PC-9 (cell line): Measurements from ENCODE around the gene TTI1. TPM values are rescaled to one million over a fixed set of nuclear protein-coding genes. Genes with fewer than 3 reads are reported as not detected.

Experiments used
- BruUV-seq: library from RNA; stranded (reverse); fragments of 400-500 nt; replicated peaks from 2 replicates; lab custom pipeline; 2021; lab: Mats Ljungman, UMichigan
- CTCF ChIA-PET: fragments of 300-600 bp; sonication (Branson Sonifier 250); formaldehyde crosslinking; loops from one replicate; lab custom pipeline; 2022; ENCODE audit warnings: antibody characterized with exemption; lab: Charles Lee
- POLR2A ChIA-PET: fragments of 300-600 bp; sonication (Branson Sonifier 250); formaldehyde crosslinking; loops from one replicate; lab custom pipeline; 2022; ENCODE audit warnings: antibody characterized with exemption; ENCODE audit not compliant: unreplicated experiment; lab: Charles Lee
- DNase-seq, 2 experiments: peaks; one replicate each; pipeline versions ENCODE4 v3.0.0 to v3.0.0-alpha.2; 2015 to 2022; ENCODE audit warnings: mixed read lengths in 1 of 2
- H2AFZ ChIP-seq: fragments of 200-600 bp; sonication (generic); 2 replicates; pipeline ENCODE4 v1.8.1; 2017; ENCODE audit warnings: antibody characterized with exemption
- H3F3A ChIP-seq: fragments of 200-600 bp; sonication (generic); 2 replicates; pipeline ENCODE4 v1.8.1; 2017; ENCODE audit warnings: antibody characterized with exemption, mild to moderate bottlenecking, low read depth; ENCODE audit not compliant: insufficient read depth
- H3K27ac ChIP-seq: fragments of 200-600 bp; sonication (generic); 2 replicates; pipeline ENCODE4 v1.6.1; 2016; ENCODE audit warnings: mixed run types
- H3K27me3 ChIP-seq: fragments of 200-600 bp; sonication (generic); 2 replicates; pipeline ENCODE4 v1.6.1; 2016; ENCODE audit warnings: low read depth, mixed run types; ENCODE audit not compliant: insufficient read depth
- H3K36me3 ChIP-seq: fragments of 200-600 bp; sonication (generic); 2 replicates; pipeline ENCODE4 v1.6.1; 2016; ENCODE audit warnings: low read depth, mixed run types
- H3K4me1 ChIP-seq: fragments of 200-600 bp; sonication (generic); replicated peaks from 2 replicates; pipeline ENCODE4 v1.6.1; 2016; ENCODE audit warnings: mixed run types; ENCODE audit not compliant: insufficient read depth
- H3K4me2 ChIP-seq: fragments of 200-600 bp; sonication (generic); 2 replicates; pipeline ENCODE4 v1.6.1; 2017; ENCODE audit warnings: mixed run types
- H3K4me3 ChIP-seq: fragments of 200-600 bp; sonication (generic); 2 replicates; pipeline ENCODE4 v1.6.1; 2016; ENCODE audit warnings: mixed run types
- H3K79me2 ChIP-seq: fragments of 200-600 bp; sonication (generic); 2 replicates; pipeline ENCODE4 v1.6.1; 2017; ENCODE audit warnings: low read depth, mixed run types
- H3K9me2 ChIP-seq: fragments of 200-600 bp; sonication (generic); 2 replicates; pipeline ENCODE4 v1.8.1; 2017; ENCODE audit warnings: mild to moderate bottlenecking; ENCODE audit not compliant: insufficient read depth
- H3K9me3 ChIP-seq: fragments of 200-600 bp; sonication (generic); 2 replicates; pipeline ENCODE4 v1.8.1; 2016; ENCODE audit warnings: low read depth; ENCODE audit not compliant: insufficient read depth
- H4K20me1 ChIP-seq: fragments of 200-600 bp; sonication (generic); 2 replicates; pipeline ENCODE4 v1.8.1; 2017; ENCODE audit not compliant: insufficient read depth
- EZH2 ChIP-seq: fragments of 200-600 bp; sonication (generic); IDR thresholded peaks from 2 replicates; pipeline ENCODE4 v1.8.0; 2017; ENCODE audit warnings: antibody characterized with exemption, low read depth
- intact Hi-C: fragments of 100-400 bp; cut with micrococcal nuclease; formaldehyde crosslinking; loops from one replicate; pipeline ENCODE4 v1.10.0; 2022; ENCODE audit not compliant: unreplicated experiment
- total RNA-seq: library from RNA; stranded (reverse); gene quantifications from 2 replicates; pipeline ENCODE4 v1.2.3, GENCODE V29; 2021
- TF ChIP-seq, protein P1 (sequence below): fragments of 200-600 bp; sonication (generic); conservative IDR thresholded peaks from 2 replicates; pipeline ENCODE4 v1.6.1; 2017; ENCODE audit warnings: mixed run types, antibody characterized with exemption, mild to moderate bottlenecking, moderate library complexity

TTI1 gene
- total RNA-seq, 1 experiment from 2014 or later, result 34.2 TPM

DNA sequence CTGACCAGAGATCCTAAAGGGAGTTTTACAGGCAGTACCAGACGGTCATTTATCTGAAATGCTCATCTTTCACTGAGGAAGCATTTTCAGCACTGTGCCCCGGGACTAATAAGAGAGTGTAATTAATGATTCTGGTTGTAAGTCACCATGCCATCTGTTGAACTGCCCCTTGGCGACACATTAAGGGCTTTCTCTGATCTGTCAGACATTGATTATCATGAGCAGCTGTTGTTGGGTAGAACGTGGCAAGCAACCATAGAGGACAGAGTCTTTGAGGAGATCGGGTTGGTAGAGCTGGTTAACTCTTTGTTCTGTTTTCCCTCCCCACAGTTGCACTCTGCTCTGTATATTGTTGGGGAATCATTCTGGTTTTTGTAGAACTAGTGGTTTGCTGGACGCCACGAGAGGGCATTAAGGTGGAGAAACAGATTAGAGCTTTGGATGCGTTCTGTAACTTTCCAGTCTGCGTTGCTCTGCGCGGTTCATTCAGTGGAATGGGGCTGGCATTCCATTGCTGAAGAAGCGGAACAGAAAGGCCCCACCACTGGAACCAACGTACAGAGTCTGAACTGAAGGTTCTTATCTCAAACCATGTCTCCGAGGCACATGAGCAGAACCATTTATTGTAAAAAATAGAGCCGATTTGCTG is 34.6 kb upstream of the TTI1 start:
- no TSS peak for BruUV-seq
- H3K4me3 ChIP-seq, result no peak overlapping the region
- ChIA-PET POLR2A (no interaction called here), CTCF (interaction anchor here (0.6 kb wide), 1 partner anchor 1975 kb away, joined by 4 read pairs; no protein-coding TSS in a partner anchor)
- H4K20me1 ChIP-seq, result no peaks in the 10 kb centered on the region
- DNase-seq, result no peak
- no peaks in the 10 kb centered on the region for H3K27me3 ChIP-seq
- no peaks in the 10 kb centered on the region for H3K9me2 ChIP-seq
- H2AFZ ChIP-seq, result no peak overlapping the region
- H3K79me2 ChIP-seq, result no peaks in the 10 kb centered on the region
- peaks cover 8% of the 10 kb centered on the region for H3F3A ChIP-seq
- intact Hi-C loops, result no loop called here
- H3K27ac ChIP-seq, result no peak overlapping the region
- no peak overlapping the region for H3K4me2 ChIP-seq
- H3K4me1 ChIP-seq, result peaks cover 5% of the 10 kb centered on the region; the same call in 1 of the 2 replicates
- H3K36me3 ChIP-seq, result peaks cover 77% of the 10 kb centered on the region
- H3K9me3 ChIP-seq, result peaks cover 4% of the 10 kb centered on the region
- no peak for TF ChIP-seq EZH2
- TF ChIP-seq, protein P1, sequence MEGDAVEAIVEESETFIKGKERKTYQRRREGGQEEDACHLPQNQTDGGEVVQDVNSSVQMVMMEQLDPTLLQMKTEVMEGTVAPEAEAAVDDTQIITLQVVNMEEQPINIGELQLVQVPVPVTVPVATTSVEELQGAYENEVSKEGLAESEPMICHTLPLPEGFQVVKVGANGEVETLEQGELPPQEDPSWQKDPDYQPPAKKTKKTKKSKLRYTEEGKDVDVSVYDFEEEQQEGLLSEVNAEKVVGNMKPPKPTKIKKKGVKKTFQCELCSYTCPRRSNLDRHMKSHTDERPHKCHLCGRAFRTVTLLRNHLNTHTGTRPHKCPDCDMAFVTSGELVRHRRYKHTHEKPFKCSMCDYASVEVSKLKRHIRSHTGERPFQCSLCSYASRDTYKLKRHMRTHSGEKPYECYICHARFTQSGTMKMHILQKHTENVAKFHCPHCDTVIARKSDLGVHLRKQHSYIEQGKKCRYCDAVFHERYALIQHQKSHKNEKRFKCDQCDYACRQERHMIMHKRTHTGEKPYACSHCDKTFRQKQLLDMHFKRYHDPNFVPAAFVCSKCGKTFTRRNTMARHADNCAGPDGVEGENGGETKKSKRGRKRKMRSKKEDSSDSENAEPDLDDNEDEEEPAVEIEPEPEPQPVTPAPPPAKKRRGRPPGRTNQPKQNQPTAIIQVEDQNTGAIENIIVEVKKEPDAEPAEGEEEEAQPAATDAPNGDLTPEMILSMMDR, result no peak

DNA sequence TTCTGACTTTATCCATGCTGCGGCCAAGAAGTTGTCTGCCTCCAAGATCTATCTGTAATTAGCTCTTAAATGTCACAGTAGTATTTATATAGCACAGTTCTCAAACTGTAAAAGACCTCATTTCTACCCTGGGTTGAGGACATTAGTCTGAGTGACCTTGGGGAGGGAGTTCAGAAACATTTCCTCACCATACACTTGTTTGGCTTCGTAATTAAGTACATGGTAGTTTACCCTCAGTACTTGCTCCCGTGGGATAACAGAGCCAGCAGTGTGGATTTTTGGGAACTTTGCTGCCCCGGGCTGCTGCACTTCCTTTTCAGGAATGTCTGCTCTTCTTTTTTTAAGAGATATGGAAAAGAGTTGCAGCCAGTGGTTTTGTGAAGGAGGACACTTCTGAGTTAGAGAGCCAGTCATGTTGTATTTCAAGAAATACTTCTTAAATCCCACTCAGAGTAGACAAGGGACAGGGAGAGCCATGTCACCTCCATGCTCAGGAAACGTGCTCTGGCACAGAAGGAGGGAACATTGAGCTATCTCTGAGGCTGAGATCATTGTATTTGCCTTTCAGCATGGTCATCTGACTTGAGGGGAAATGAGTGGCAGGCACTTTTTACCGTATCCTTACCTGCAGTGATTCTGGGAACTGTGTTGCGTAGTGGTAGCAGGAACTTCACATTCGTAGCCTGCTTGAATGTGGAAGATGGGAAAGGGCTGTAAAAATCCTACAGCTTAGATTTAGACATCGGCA is 33.9 kb upstream of the TTI1 start:
- no peaks in the 10 kb centered on the region for H3K27me3 ChIP-seq
- POLR2A ChIA-PET, result no interaction called here
- CTCF ChIA-PET, result no interaction called here
- TF ChIP-seq, protein P1, result no peak
- no peak for TF ChIP-seq EZH2
- no peak overlapping the region for H3K27ac ChIP-seq
- no peaks in the 10 kb centered on the region for H4K20me1 ChIP-seq
- peaks cover 3% of the 10 kb centered on the region for H3K9me3 ChIP-seq
- H3K4me3 ChIP-seq, result no peak overlapping the region
- peaks cover 70% of the 10 kb centered on the region for H3K36me3 ChIP-seq
- H3K79me2 ChIP-seq, result no peaks in the 10 kb centered on the region
- DNase-seq, result no peak
- no TSS peak for BruUV-seq
- H3K4me2 ChIP-seq, result no peak overlapping the region
- no peaks in the 10 kb centered on the region for H3K4me1 ChIP-seq
- H3K9me2 ChIP-seq, result no peaks in the 10 kb centered on the region
- peaks cover under 1% of the 10 kb centered on the region for H3F3A ChIP-seq
- intact Hi-C loops, result no loop called here
- no peak overlapping the region for H2AFZ ChIP-seq

DNA sequence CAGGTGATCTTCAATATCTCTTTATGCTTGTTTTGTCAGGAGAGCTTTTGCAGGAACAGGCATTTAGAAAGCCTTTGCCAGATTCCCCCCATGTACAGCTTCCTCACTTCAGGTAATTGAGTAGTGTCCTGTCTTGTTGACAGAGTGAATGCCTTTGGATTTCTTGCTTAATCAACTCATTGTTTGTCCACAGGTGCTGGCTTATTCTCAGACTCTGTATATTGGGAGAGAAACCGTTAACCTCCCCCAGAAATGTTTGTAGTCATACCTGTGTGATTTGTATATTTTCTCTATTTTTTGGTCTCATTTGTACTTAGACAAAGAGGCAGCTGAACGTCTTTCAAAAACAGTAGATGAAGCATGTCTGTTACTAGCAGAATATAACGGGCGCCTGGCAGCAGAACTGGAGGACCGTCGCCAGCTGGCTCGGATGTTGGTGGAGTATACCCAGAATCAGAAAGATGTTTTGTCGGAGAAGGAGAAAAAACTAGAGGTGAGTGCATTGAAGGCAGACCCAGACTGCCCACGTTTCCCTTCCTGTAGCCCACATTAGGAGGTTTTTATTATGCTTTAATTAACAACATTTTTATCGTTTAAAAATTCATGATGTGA is 32.6 kb upstream of the TTI1 start:
- Histone ChIP-seq H3K9me3 (no peaks in the 10 kb centered on the region; the same call in 1 of the 2 replicates), H3K4me1 (no peaks in the 10 kb centered on the region), H2AFZ (no peak overlapping the region), H3K27me3 (no peaks in the 10 kb centered on the region), H3F3A (no peaks in the 10 kb centered on the region; the same call in 1 of the 2 replicates), H3K4me3 (no peak overlapping the region), H3K4me2 (no peak overlapping the region), H3K27ac (no peak overlapping the region), H3K36me3 (peaks cover 60% of the 10 kb centered on the region), H3K9me2 (no peaks in the 10 kb centered on the region), H3K79me2 (no peaks in the 10 kb centered on the region), H4K20me1 (no peaks in the 10 kb centered on the region)
- no peak for DNase-seq
- CTCF ChIA-PET, result no interaction called here
- POLR2A ChIA-PET, result no interaction called here
- no TSS peak for BruUV-seq
- no peak for TF ChIP-seq EZH2
- TF ChIP-seq, protein P1, result no peak
- intact Hi-C loops, result no loop called here
